ENCODE results near the gene CDC42BPB. TPM values are rescaled to one million over a fixed set of nuclear protein-coding genes. Genes with fewer than 3 reads are reported as not detected.

CDC42BPB gene
- total and polyA plus RNA-seq, 11 donors = 31.1 to 124 (median 68.9) TPM

- intact Hi-C loops (cut with DNase I) = no loop called here
- WGBS, 4 donors = 70 to 79% (median 74%) methylated on average over 7 of the region's 7 CpGs
Observed at GRCh38 chr14:103019826-103020225, 37.5 kb downstream of the CDC42BPB start.

GRCh38 chr14:103019236-103019635, 38.1 kb downstream of the CDC42BPB start:
- peaks cover 0 to 88% (median 55%) of the 10 kb centered on the region in 12 donors for H3K4me1 ChIP-seq
- intact Hi-C loops (cut with DNase I) = no loop called here
- ATAC-seq (no peak), DNase-seq (peak in 1 of 5 donors; percentile 30)
- no peaks in the 10 kb centered on the region for H3K9me3 ChIP-seq
- TF ChIP-seq POLR2A (IDR thresholded peaks at IDR 0.05) (no peak), CTCF (IDR thresholded peaks at IDR 0.05) (no peak)
- H3K36me3 ChIP-seq = peaks cover 0 to 10% (median 0%) of the 10 kb centered on the region in 9 donors
- H3K27ac ChIP-seq = no peak overlapping the region
- WGBS, 4 donors = 90 to 97% (median 95%) methylated on average over 11 of the region's 11 CpGs
- no peak overlapping the region for H3K4me3 ChIP-seq
- H3K27me3 ChIP-seq = no peaks in the 10 kb centered on the region

More at GRCh38 chr14:103019826-103020225, 37.5 kb downstream of the CDC42BPB start:
- TF ChIP-seq CTCF (IDR thresholded peaks at IDR 0.05) = no peak
- no peak for TF ChIP-seq POLR2A (IDR thresholded peaks at IDR 0.05)
- ATAC-seq = no peak
- Histone ChIP-seq H3K9me3 (no peaks in the 10 kb centered on the region), H3K4me1 (peaks cover 0 to 88% (median 55%) of the 10 kb centered on the region in 12 donors), H3K36me3 (peaks cover 0 to 10% (median 0%) of the 10 kb centered on the region in 9 donors), H3K4me3 (no peak overlapping the region), H3K27me3 (no peaks in the 10 kb centered on the region), H3K27ac (no peak overlapping the region)
- DNase-seq = peak in 1 of 5 donors; percentile 48

- DNase-seq (peak in 1 of 5 donors; percentile 32), ATAC-seq (no peak)
- Histone ChIP-seq H3K27ac (no peak overlapping the region), H3K4me3 (no peak overlapping the region), H3K36me3 (peaks cover 0 to 14% (median 0%) of the 10 kb centered on the region in 9 donors), H3K27me3 (no peaks in the 10 kb centered on the region), H3K4me1 (peaks cover 0 to 65% (median 34%) of the 10 kb centered on the region in 12 donors), H3K9me3 (no peaks in the 10 kb centered on the region)
- WGBS, 4 donors = 94 to 97% (median 95%) methylated on average over 6 of the region's 6 CpGs
- intact Hi-C loops (cut with DNase I) = no loop called here
- TF ChIP-seq CTCF (IDR thresholded peaks at IDR 0.05) (no peak), POLR2A (IDR thresholded peaks at IDR 0.05) (no peak)
Observed at GRCh38 chr14:103016594-103016993, 40.8 kb downstream of the CDC42BPB start.

- TF ChIP-seq CTCF (IDR thresholded peaks at IDR 0.05) = no peak
- no peak for TF ChIP-seq POLR2A (IDR thresholded peaks at IDR 0.05)
- 49 to 70% (median 67%) methylated on average over 9 of the region's 9 CpGs for WGBS, 4 donors
- H3K4me3 ChIP-seq = no peak overlapping the region
- H3K27me3 ChIP-seq = no peaks in the 10 kb centered on the region
- intact Hi-C loops (cut with DNase I) = no loop called here
- H3K36me3 ChIP-seq = peaks cover 0 to 19% (median 3%) of the 10 kb centered on the region in 9 donors
- no peaks in the 10 kb centered on the region for H3K9me3 ChIP-seq
- peaks cover 0 to 62% (median 34%) of the 10 kb centered on the region in 12 donors for H3K4me1 ChIP-seq
- no peak overlapping the region for H3K27ac ChIP-seq
- DNase-seq = peak in 2 of 5 donors; percentile 26 to 55
- ATAC-seq = peak in 3 of 4 donors; percentile 10 to 31 (median 25)
Observed at GRCh38 chr14:103016071-103016470, 41.3 kb downstream of the CDC42BPB start.
